ENCODE data around the gene SPECC1. TPM values are rescaled to one million over a fixed set of nuclear protein-coding genes. Genes with fewer than 3 reads are reported as not detected.
A peak's percentile ranks its signal among the peaks of the same experiment; 100 is the strongest.

The SPECC1 gene
- total and polyA plus RNA-seq, 2 of the 13 experiments (the other 11 are each of a cell fraction or from before 2014, with no cell fraction given), result 2.3 to 6.9 TPM

DNA sequence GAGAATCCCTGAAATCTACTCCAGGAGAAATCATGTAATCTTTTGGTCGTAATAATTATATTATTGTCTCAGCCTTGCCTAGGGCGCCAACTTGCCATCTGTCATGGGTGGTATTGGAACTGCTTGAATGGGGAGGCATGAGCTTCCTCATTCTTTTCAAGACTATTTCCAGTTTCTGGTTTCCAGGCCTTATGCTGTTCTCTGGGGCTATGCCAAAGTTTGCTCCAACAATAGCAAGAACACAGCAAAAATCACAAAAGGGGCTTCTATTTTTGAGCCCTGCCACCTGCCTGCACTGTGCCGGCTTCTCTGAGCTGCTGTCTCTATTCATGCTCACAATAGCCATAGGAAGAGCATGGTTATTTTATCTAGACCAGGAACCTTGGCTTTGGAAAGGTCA is 111.7 kb downstream of the SPECC1 start:
- Histone ChIP-seq H2AFZ (ENCODE audit: low read length) (no peak overlapping the region), H3K36me3 (replicated peaks in 1 of 2; ENCODE audit: control insufficient read depth in 1 of 2, insufficient read depth in 2 of 2, low read length in 2 of 2) (no peaks in the 10 kb centered on the region), H3K9me3 (ENCODE audit: low read length) (no peaks in the 10 kb centered on the region), H3K4me3 (replicated peaks in 1 of 3; ENCODE audit: insufficient read depth in 1 of 3, low read depth in 2 of 3, low read length in 3 of 3) (no peak overlapping the region), H3K4me2 (ENCODE audit: low read depth, low read length) (no peak overlapping the region), H4K20me1 (ENCODE audit: insufficient read depth, low read length) (no peaks in the 10 kb centered on the region), H3K4me1 (ENCODE audit: insufficient read depth, low read length) (no peaks in the 10 kb centered on the region), H3K79me2 (ENCODE audit: insufficient read depth, low read length) (no peaks in the 10 kb centered on the region), H3K9ac (ENCODE audit: insufficient read depth, low read depth, low read length) (no peak overlapping the region), H3K27ac (ENCODE audit: extremely low read length, insufficient read depth, low read length) (no peak overlapping the region), H3K27me3 (ENCODE audit: control insufficient read depth in 1 of 2, insufficient read depth in 2 of 2, low read length in 2 of 2) (no peaks in the 10 kb centered on the region; a peak in 1 of 5 replicates)
- WGBS (ENCODE audit: low lambda C conversion rate), result 5% methylated on average over 3 of the region's 3 CpGs
- CTCF ChIA-PET (ENCODE audit: low intra/inter-chr PET ratio, low total read pairs), result interaction anchor here (1.5 to 1.6 kb wide), 3 partner anchors 106 to 200 kb away, joined by 9 to 18 read pairs (median 12); no protein-coding TSS in a partner anchor
- FAIRE-seq (no peak), DNase-seq (ENCODE audit: low spot score) (no peak), ATAC-seq (no peak)
- in situ Hi-C loops (cut with HindIII; ENCODE audit: extremely low pct_ligation_motif_present, low pct_unique_long_range_greater_than_20kb), result loop anchor here (10.0 kb wide), 2 partner anchors 104 to 194 kb away; no protein-coding TSS in a partner anchor
- POLR2A ChIA-PET, result no interaction called here
- TF ChIP-seq ZBTB7A (CRISPR knock-in tag; IDR thresholded peaks at IDR 0.05) (no peak), KDM5A (IDR thresholded peaks at IDR 0.05; ENCODE audit: borderline replicate concordance, low read length) (no peak), CBX1 (IDR thresholded peaks at IDR 0.05; ENCODE audit: low read depth) (no peak), JUN (CRISPR knock-in tag; IDR thresholded peaks at IDR 0.05) (no peak)
- intact Hi-C loops (cut with micrococcal nuclease; ENCODE audit: unreplicated experiment), result loop anchor here (2.0 kb wide), 1 partner anchor 106 kb away; no protein-coding TSS in a partner anchor
- no TSS peak for BruUV-seq (replicated peaks)

GRCh38 chr17:20121359-20122253 is 112.4 kb downstream of the SPECC1 start:
- Histone ChIP-seq H3K27ac (ENCODE audit: extremely low read length, insufficient read depth, low read length) (no peak overlapping the region), H4K20me1 (ENCODE audit: insufficient read depth, low read length) (no peaks in the 10 kb centered on the region), H3K4me3 (replicated peaks in 1 of 3; ENCODE audit: insufficient read depth in 1 of 3, low read depth in 2 of 3, low read length in 3 of 3) (no peak overlapping the region), H3K9me3 (ENCODE audit: low read length) (no peaks in the 10 kb centered on the region), H3K4me1 (ENCODE audit: insufficient read depth, low read length) (no peaks in the 10 kb centered on the region), H2AFZ (ENCODE audit: low read length) (no peak overlapping the region), H3K79me2 (ENCODE audit: insufficient read depth, low read length) (no peaks in the 10 kb centered on the region), H3K9ac (ENCODE audit: insufficient read depth, low read depth, low read length) (no peak overlapping the region), H3K27me3 (ENCODE audit: control insufficient read depth in 1 of 2, insufficient read depth in 2 of 2, low read length in 2 of 2) (no peaks in the 10 kb centered on the region; a peak in 1 of 5 replicates), H3K4me2 (ENCODE audit: low read depth, low read length) (no peak overlapping the region), H3K36me3 (replicated peaks in 1 of 2; ENCODE audit: control insufficient read depth in 1 of 2, insufficient read depth in 2 of 2, low read length in 2 of 2) (no peaks in the 10 kb centered on the region)
- DNase-seq (ENCODE audit: low spot score) (peak; percentile 50), FAIRE-seq (peak; percentile 73), ATAC-seq (peak; percentile 86)
- no TSS peak for BruUV-seq (replicated peaks)
- ChIA-PET CTCF (ENCODE audit: low intra/inter-chr PET ratio, low total read pairs) (interaction anchor here (0.6 to 1.6 kb wide), 4 partner anchors 76 to 199 kb away, joined by 3 to 18 read pairs (median 10); no protein-coding TSS in a partner anchor), POLR2A (no interaction called here)
- intact Hi-C loops (cut with micrococcal nuclease; ENCODE audit: unreplicated experiment), result loop anchor here (2.0 kb wide), 1 partner anchor 105 kb away; no protein-coding TSS in a partner anchor
- in situ Hi-C loops (cut with HindIII; ENCODE audit: extremely low pct_ligation_motif_present, low pct_unique_long_range_greater_than_20kb), result loop anchor here (10.0 kb wide), 2 partner anchors 103 to 193 kb away; no protein-coding TSS in a partner anchor
- WGBS (ENCODE audit: low lambda C conversion rate), result 16% methylated on average over 11 of the region's 11 CpGs
- TF ChIP-seq ADNP (CRISPR knock-in tag; IDR thresholded peaks at IDR 0.05) (no peak), MED13 (CRISPR knock-in tag; IDR thresholded peaks at IDR 0.05) (no peak), POLR2AphosphoS5 (IDR thresholded peaks at IDR 0.05; ENCODE audit: low read depth, low read length) (no peak), ZFP36L1 (CRISPR knock-in tag; IDR thresholded peaks at IDR 0.05) (no peak), RNF2 (conservative IDR thresholded peaks at IDR 0.05; ENCODE audit: low read depth) (no peak), TIGD3 (CRISPR knock-in tag; IDR thresholded peaks at IDR 0.05; ENCODE audit: borderline replicate concordance) (no peak)
- TF ChIP-seq, protein P1, sequence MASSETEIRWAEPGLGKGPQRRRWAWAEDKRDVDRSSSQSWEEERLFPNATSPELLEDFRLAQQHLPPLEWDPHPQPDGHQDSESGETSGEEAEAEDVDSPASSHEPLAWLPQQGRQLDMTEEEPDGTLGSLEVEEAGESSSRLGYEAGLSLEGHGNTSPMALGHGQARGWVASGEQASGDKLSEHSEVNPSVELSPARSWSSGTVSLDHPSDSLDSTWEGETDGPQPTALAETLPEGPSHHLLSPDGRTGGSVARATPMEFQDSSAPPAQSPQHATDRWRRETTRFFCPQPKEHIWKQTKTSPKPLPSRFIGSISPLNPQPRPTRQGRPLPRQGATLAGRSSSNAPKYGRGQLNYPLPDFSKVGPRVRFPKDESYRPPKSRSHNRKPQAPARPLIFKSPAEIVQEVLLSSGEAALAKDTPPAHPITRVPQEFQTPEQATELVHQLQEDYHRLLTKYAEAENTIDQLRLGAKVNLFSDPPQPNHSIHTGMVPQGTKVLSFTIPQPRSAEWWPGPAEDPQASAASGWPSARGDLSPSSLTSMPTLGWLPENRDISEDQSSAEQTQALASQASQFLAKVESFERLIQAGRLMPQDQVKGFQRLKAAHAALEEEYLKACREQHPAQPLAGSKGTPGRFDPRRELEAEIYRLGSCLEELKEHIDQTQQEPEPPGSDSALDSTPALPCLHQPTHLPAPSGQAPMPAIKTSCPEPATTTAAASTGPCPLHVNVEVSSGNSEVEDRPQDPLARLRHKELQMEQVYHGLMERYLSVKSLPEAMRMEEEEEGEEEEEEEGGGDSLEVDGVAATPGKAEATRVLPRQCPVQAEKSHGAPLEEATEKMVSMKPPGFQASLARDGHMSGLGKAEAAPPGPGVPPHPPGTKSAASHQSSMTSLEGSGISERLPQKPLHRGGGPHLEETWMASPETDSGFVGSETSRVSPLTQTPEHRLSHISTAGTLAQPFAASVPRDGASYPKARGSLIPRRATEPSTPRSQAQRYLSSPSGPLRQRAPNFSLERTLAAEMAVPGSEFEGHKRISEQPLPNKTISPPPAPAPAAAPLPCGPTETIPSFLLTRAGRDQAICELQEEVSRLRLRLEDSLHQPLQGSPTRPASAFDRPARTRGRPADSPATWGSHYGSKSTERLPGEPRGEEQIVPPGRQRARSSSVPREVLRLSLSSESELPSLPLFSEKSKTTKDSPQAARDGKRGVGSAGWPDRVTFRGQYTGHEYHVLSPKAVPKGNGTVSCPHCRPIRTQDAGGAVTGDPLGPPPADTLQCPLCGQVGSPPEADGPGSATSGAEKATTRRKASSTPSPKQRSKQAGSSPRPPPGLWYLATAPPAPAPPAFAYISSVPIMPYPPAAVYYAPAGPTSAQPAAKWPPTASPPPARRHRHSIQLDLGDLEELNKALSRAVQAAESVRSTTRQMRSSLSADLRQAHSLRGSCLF (CRISPR knock-in tag; IDR thresholded peaks at IDR 0.05; ENCODE audit: borderline replicate concordance), result no peak
